Measurements from ENCODE around the gene TRIM24. TPM values are rescaled to one million over a fixed set of nuclear protein-coding genes. Genes with fewer than 3 reads are reported as not detected.
A peak's percentile ranks its signal among the peaks of the same experiment; 100 is the strongest.

TRIM24 gene
- total and polyA plus RNA-seq, 2 of the 13 experiments (the other 11 are each of a cell fraction or from before 2014, with no cell fraction given): 100 to 106 TPM

DNA sequence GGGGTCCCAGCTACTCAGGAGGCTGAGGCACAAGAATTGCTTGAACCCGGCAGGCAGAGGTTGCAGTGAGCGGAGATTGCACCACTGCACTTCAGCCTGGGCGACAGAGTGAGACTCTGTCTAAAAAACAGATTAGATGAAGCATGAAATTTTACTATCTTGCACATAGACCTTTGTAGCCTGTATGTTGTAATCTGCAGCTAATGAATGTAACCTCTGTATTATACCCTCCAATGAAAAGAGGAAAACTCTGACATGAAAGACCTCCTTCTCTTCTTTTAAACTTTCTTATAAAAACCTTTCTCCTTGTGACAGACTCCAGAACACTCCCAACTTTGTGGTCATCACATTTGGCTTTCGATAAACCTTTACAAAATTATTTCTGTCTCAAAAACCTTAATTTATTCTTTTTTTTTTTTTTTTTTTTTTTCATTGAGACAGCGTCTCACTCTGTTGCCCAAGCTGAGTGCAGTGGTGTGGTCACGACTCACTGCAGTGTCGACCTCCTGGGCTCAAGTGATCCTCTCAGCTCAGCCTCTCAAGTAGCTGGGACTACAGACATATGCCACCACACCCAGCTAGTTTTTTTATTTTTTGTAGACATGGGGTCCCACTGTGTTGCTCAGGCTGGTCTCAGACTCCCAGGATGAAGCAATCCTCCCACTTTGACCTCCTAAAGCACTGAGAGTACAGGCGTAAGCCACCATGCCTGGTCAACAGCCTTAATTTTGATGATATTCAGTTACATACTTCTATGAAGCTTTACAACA, 143.7 kb downstream of the TRIM24 start:
- no peaks in the 10 kb centered on the region for H3K36me3 ChIP-seq (replicated peaks in 1 of 2; ENCODE audit: control insufficient read depth in 1 of 2, insufficient read depth in 2 of 2, low read length in 2 of 2)
- H3K4me2 ChIP-seq (ENCODE audit: low read depth, low read length): peak overlapping the region; percentile 62
- H3K4me3 ChIP-seq (replicated peaks in 1 of 3; ENCODE audit: insufficient read depth in 1 of 3, low read depth in 2 of 3, low read length in 3 of 3): peak overlapping the region in 2 of 3 experiments; percentile 13 to 34; a peak in 2 of 6 replicates
- H2AFZ ChIP-seq (ENCODE audit: low read length): no peak overlapping the region
- ATAC-seq: peak; percentile 86
- H3K27ac ChIP-seq (ENCODE audit: extremely low read length, insufficient read depth, low read length): peak overlapping the region; percentile 40
- no peak overlapping the region for H3K9ac ChIP-seq (ENCODE audit: insufficient read depth, low read depth, low read length)
- peaks cover 25% of the 10 kb centered on the region for H3K4me1 ChIP-seq (ENCODE audit: insufficient read depth, low read length)
- no peaks in the 10 kb centered on the region for H3K27me3 ChIP-seq (ENCODE audit: control insufficient read depth in 1 of 2, insufficient read depth in 2 of 2, low read length in 2 of 2)
- peak; percentile 63 for DNase-seq (ENCODE audit: low spot score)
- no peaks in the 10 kb centered on the region for H4K20me1 ChIP-seq (ENCODE audit: insufficient read depth, low read length)
- no peaks in the 10 kb centered on the region for H3K79me2 ChIP-seq (ENCODE audit: insufficient read depth, low read length)
- BruUV-seq (replicated peaks): no TSS peak
- CTCF ChIA-PET (ENCODE audit: low intra/inter-chr PET ratio, low total read pairs): no interaction called here
- intact Hi-C loops (cut with micrococcal nuclease; ENCODE audit: unreplicated experiment) (no loop called here), in situ Hi-C loops (cut with HindIII; ENCODE audit: extremely low pct_ligation_motif_present, low pct_unique_long_range_greater_than_20kb) (no loop called here)
- POLR2A ChIA-PET: interaction anchor here (0.7 to 1.1 kb wide), 4 partner anchors 10 to 952 kb away, joined by 3 to 6 read pairs (median 4); no protein-coding TSS in a partner anchor
- H3K9me3 ChIP-seq (ENCODE audit: low read length): no peaks in the 10 kb centered on the region
- FAIRE-seq: peak; percentile 78
- 8% methylated on average over 8 of the region's 8 CpGs for WGBS (ENCODE audit: low lambda C conversion rate)
- TF ChIP-seq ZNF446 (CRISPR knock-in tag; IDR thresholded peaks at IDR 0.05) (no peak), MTA3 (CRISPR knock-in tag; IDR thresholded peaks at IDR 0.05) (no peak), PITX1 (CRISPR knock-in tag; IDR thresholded peaks at IDR 0.05) (no peak), NCOR1 (IDR thresholded peaks at IDR 0.05; ENCODE audit: borderline replicate concordance, low read length) (0 out of 2 replicates have a peak, but pooled peaks have one; percentile 29), NFRKB (IDR thresholded peaks at IDR 0.05) (no peak), IKZF1 (IDR thresholded peaks at IDR 0.05) (no peak), TBL1XR1 (IDR thresholded peaks at IDR 0.05; ENCODE audit: borderline replicate concordance, low read length, partially characterized antibody) (no peak), FOXC1 (CRISPR knock-in tag; IDR thresholded peaks at IDR 0.05; ENCODE audit: borderline replicate concordance) (no peak), ZFP37 (CRISPR knock-in tag; IDR thresholded peaks at IDR 0.05; ENCODE audit: borderline replicate concordance) (no peak), SIN3A (IDR thresholded peaks at IDR 0.05; ENCODE audit: borderline replicate concordance, low read depth, low read length) (no peak), EEA1 (CRISPR knock-in tag; IDR thresholded peaks at IDR 0.05; ENCODE audit: borderline replicate concordance) (no peak), HNF4G (IDR thresholded peaks at IDR 0.05; ENCODE audit: borderline replicate concordance, low read depth, low read length) (peak; percentile 19; the same call in 1 of the 2 replicates), HNF4G (CRISPR knock-in tag; IDR thresholded peaks at IDR 0.05; ENCODE audit: borderline replicate concordance, low read depth) (no peak), ZNF557 (CRISPR knock-in tag; IDR thresholded peaks at IDR 0.05) (no peak), MAF1 (CRISPR knock-in tag; IDR thresholded peaks at IDR 0.05; ENCODE audit: borderline replicate concordance) (no peak), CBFB (CRISPR knock-in tag; IDR thresholded peaks at IDR 0.05) (no peak), ZNF883 (CRISPR knock-in tag; IDR thresholded peaks at IDR 0.05; ENCODE audit: not compliant biosample characterization) (no peak), U2AF2 (IDR thresholded peaks at IDR 0.05; ENCODE audit: low read depth, low read length) (no peak), ASH2L (IDR thresholded peaks at IDR 0.05; ENCODE audit: insufficient read length, low read depth, low read length) (peak; percentile 23), PHF21A (CRISPR knock-in tag; IDR thresholded peaks at IDR 0.05) (no peak), EZH2 (conservative IDR thresholded peaks at IDR 0.05; ENCODE audit: low read depth, low read length) (no peak), AHR (CRISPR knock-in tag; IDR thresholded peaks at IDR 0.05) (no peak), NFYB (CRISPR knock-in tag; IDR thresholded peaks at IDR 0.05) (no peak)
- TF ChIP-seq, protein P1, sequence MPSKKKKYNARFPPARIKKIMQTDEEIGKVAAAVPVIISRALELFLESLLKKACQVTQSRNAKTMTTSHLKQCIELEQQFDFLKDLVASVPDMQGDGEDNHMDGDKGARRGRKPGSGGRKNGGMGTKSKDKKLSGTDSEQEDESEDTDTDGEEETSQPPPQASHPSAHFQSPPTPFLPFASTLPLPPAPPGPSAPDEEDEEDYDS (CRISPR knock-in tag; IDR thresholded peaks at IDR 0.05): no peak
- TF ChIP-seq, protein P2, sequence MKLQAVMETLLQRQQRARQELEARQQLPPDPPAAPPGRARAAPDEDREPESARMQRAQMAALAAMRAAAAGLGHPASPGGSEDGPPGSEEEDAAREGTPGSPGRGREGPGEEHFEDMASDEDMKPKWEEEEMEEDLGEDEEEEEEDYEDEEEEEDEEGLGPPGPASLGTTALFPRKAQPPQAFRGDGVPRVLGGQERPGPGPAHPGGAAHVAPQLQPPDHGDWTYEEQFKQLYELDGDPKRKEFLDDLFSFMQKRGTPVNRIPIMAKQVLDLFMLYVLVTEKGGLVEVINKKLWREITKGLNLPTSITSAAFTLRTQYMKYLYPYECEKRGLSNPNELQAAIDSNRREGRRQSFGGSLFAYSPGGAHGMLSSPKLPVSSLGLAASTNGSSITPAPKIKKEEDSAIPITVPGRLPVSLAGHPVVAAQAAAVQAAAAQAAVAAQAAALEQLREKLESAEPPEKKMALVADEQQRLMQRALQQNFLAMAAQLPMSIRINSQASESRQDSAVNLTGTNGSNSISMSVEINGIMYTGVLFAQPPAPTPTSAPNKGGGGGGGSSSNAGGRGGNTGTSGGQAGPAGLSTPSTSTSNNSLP (IDR thresholded peaks at IDR 0.05; ENCODE audit: low read depth, low read length): no peak
